NOMO-1 treated with DMSO at 0.1 percent for 48 hours (cell line): Measurements from ENCODE around the gene TEKT5.
"Not testable (repeated sequence)": the region's sequence is repeated elsewhere in the genome, so short reads cannot be mapped to it uniquely, and the experiment has no call there.

Source experiments
- DNase-seq: peaks from one replicate; lab custom pipeline; 2025; ENCODE audit not compliant: unreplicated experiment; lab: John Stamatoyannopoulos, UW

TEKT5 gene

DNA sequence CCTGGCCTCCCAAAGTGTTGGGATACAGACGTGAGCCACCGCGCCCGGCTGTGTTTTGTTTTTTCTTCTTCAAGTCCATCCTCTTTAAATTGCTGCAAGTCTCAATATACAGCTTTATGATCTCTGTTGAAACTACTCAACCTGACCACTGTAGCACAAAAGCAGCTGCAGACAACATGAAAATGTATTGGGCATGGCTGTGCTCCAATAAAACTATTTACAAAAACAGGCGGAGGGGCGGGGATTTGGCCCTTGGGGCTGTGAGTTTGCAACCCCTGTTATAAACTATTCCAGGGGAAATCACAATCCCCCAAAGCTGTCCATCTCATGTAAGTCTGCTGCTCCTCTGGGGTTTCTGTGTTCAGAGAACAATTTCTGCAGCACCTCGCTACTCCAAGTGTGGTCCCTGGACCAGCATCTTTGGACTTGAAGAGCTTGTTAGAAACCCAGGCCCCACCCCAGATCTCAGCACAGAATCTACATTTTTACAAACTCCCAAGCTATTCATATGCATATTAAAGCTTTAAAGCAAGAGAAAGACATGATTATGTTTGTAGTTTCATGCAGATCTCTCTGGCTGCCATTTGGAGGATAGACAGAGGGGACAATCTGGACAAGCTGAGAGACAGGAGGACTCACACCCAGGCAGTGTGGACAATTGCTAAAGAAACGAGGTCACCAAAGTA is 33.6 kb downstream of the TEKT5 start:
- no peak for DNase-seq

DNA sequence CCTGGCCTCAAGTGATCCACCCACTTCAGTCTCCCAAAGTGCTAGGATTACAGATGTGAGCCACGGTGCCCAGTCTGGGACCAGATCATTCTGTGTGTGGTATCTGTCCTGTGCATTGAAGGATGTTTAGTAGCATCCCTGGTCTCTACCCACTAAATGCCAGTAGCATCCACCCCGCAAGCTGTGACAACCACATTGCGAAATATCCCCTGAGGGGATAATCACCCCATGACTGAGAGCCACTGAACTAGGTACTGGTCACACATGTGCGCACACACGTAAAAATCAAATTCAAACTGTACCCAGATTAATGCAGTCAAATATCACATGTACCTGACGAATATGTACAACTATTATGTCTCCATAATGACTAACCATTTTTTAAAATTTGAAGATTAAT is 35.8 kb downstream of the TEKT5 start:
- no peak for DNase-seq

DNA sequence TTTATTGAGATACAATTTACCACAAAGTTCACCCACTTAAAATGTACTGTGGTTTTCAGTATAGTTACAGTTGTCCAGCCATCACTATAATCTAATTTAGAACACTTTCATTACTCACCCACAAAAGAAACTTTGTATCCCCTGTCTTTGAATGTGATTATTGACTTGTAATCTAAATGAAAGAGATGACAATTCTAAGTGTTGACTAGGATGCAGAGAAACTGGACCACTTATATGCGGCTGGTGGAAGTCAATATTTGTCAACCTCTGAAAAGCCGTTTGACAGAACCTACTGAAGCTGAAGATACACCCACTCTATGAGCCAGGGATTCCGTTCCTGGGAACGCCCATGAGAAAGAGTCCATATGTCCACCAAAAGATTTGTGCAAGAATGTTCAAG is 36.8 kb downstream of the TEKT5 start:
- no peak for DNase-seq

DNA sequence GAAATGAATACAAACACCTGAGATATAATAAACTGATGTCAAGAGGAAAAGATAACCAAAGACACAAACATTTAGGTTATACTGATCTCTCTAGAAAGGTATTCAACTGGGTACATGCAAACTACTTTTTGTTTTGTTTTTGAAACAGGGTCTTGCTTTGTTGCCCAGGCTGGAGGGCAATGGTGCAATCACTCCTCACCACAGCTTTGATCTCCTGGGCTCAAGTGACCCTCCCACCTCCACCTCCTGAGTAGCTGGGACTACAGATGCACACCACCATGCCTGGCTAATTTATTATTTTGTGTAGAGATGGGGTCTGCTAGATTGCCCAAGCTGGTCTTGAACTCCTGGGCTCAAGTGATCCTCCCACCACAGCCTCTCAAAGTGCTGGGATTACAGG is 38.1 kb downstream of the TEKT5 start:
- no peak for DNase-seq

DNA sequence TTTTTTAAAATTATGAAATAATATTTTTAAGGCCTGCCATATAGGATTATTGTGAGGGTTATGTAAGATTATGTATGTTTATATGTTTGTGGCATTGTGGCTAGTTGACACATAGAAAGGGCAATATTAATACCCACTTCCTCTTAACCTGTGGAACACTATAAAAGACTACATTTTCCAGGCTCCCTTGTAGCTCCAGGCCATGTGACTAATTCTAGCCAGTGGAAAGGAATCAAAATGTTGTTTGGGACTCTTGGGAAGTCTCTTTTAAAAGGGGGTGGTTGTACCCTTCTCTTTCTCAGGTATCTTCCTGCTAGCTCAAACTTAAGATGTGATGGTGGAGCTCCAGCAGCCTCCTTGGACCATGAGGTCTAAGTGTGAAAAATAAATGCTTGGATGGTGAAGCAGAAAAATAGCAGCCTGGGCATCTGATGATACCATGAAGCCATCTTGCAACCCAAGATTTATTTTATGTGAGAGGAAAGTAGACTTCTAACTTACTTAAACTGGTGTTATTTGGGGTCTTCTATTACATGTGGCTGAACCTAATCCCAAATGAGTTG is 39.2 kb downstream of the TEKT5 start:
- DNase-seq = peak; percentile 35

DNA sequence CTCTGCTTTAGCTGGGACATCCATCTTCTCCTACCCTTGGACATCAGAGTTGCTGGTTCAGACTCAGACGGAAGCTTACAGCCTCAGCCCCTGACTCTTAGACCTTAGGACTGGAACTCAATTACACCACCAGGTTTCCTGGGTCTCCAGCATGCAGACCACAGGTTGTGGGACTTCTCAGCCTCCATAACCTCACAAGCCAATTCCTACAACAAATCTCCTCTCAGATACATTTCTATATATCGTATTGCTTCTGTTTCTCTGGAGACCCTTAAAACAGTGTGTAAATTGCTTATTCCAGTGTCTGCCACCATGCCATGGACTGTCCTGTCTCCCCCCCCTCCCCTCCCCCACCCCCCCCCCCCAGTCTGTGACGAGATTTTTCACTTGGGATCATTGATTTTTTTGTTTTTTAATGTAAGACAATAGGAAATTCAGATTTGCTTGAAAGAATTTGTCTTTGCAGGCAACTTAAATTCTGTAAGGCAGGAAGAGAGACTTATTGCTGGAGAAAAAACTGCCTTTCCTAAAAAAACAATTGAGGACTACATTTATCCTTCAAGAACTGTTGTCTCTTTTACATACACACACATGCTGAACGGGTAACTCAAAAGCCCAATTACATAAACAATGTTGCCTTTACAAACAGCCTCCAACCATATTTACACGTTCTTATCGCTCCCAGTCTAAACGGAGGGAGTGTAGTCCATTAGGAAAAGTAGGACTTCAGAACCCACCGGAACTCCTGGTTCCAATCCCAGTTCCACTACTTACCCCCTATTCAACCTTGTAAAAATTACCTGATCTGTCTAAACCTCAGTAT is 39.9 kb downstream of the TEKT5 start:
- no peak for DNase-seq

DNA sequence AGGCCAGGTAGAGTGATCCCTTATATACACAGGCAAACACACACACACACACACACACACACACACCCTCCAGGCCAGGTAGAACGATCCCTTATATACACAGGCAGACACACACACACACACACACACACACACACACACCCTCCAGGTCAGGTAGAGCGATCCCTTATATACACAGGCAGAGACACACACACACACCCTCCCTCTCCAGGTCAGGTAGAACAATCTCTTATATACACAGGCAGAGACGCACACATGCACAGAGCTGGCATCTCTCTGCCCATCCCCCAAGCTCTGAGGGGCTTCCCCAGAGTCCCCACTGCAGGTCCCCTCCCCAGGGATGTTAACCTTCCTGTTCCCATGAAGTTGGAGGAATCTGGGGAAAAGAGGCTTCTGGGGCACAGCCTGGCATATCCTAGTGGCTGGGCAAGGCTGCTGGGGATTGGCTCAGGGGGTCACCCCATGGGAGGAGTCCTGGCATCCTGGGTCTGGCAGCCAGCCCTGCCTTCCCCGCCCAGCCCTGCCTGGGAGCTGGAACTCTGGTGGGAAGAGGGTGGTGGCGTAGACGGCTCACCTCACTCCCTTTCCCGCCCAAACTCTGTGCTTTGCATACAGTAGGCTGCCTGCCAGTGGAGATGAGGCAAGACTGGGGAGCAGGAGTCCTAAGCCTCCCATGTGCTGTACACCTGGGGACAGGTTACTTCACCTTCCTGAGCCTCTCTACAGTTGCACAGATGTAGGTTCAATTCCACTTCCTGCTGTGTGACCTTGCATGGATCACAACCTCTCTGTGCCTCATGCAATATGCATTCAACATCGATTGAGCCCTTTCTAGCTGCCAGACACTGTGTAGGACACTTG is 41.8 kb downstream of the TEKT5 start:
- DNase-seq = no peak

DNA sequence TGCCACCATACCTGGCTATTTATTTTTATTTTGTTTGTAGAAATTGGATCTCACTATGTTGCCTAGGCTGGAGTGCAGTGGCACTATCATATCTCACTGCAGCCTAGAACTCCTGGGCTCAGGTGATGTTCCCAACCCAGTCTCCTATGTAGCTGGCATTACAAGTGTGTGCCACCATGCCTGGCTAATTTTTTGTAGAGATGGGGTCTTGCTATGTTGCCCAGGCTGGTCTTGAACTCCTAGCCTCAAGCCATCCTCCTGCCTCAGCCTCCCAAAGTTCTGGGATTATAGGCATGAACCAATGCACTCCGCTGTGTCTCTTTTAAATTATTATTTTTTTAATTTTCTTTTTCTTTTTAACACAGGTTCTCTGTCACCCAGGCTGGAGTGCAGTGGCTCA is 45.6 kb downstream of the TEKT5 start:
- not testable (repeated sequence) for DNase-seq

DNA sequence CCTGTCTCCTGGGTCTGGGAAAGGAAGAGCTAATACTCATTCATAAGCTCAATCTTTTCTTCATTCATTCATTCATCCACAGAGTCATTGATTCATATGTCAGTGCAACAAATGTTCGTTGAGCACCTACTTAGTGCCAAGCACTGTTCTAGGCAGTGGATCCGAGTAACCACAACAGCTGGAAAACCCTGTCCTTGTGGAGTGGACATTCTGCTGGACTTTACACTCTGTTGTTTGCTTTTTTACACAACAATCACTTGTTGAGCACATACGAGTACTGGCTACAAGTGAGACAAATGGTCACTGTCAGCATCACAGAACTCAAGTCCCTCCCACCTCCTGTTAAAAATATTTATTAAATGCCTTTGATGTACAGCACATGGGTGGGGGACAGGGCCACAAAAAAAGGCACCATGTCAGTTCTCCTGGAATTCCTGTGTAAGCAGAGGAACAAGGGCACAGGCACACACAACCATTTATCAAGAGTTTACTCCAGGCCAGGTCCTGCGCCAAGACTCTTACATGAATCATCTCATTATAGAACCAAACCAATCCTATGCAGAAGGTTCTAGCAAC is 46.9 kb downstream of the TEKT5 start:
- no peak for DNase-seq

DNA sequence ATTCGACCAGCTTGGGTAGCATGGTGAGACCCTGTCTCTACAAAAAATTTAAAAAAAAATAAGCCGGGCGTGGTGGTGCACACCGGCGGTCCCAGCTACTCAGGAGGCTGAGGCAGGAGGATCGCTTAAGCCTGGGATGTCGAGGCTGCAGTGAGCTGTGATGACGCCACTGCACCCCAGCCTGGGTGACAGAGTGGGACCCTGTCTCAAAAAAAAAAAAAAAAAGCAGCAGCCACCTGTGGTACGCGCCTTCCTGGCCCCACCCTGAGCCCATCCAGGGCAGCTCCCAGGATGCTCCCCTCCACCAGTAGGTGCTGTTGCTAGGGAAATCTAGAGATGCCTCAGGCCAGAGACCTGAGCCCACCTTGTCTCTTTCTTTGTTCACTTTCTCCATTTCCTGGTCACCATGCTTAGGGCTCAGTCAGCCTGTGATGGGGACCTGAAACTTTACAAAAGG is 47.4 kb downstream of the TEKT5 start:
- DNase-seq = no peak

DNA sequence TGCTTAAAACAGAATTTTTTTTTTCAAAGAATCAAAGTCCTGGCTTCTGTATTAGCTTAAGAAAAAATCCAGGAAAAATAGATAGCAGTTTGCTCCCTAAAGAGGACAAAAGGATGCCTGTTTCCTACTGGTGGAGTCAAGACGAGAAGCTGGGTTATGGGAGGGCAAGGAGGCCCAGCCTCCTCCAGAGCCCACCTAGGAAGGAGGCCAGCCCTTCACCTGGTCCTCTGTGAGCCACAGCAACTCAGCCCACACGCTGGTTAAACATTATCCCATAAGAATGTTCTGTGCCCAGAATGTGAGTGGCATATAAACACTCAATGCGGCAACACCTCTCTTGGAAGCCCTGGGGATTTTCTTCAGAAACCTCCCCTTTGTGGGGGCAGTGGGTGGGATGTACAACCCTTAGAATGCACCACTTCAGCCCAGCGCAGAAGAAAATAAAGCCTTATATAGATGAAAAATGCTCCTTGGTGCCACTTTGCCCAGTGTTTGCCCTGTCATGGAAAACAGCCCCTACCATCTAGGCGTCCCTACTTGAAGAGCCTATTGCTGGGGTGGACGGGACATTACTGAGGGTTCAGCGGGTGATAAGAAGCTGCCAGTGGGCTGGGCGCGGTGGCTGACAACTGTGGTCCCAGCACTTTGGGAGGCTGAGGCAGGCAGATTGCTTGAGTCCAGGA is 48.0 kb downstream of the TEKT5 start:
- no peak for DNase-seq

DNA sequence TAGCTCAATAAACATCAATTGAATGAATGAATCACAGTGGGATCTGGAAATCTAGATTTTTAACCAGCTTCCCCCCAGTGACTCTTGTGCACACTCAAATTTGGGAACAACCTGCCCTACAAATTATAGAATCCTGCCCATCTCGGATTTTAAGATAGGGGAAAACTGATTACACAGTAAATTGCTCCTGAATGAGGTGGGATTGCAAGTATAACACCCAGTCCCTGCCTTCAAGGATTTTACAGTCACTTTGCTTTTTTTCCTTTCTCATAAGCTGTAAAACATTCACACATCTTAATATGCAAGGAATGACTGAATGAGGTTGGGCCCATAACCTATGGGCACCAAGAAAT is 48.5 kb downstream of the TEKT5 start:
- DNase-seq = no peak

DNA sequence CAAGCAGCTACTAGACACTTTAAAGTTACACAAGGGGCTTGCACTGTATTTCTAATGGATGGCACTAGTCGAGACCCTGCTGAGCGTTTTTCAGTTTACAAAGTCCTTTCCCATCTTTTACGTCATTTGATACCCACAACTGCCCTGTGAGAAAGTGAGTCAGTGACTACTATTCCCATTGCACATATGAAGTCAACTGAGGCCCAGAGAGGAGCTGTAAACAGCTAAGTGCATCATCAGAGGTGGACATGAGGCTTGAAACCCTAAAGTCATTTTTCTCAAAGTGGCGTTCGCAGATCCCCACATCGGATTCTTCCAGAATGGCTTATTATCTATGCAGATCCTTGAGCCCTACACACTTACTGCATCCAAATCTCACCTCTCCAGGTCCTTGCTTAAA is 50.6 kb downstream of the TEKT5 start:
- DNase-seq = no peak

DNA sequence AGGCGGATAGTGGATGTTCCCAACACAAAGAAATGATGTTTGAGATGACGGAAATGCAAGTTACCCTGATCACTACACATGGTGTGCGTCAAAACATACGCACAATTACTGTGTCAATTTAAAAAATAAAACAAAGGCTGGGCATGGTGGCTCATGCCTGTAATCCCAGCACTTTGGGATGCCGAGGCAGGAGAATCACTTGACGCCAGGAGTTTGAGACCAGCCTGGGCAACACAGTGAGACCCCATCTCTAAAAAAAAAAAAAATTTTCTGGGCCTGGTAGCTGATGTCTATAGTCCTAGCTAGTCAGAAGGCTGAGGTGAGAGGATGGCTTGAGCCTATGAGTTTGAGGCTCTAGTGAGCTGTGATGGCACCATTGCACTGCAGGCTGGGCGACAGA is 51.8 kb downstream of the TEKT5 start:
- no peak for DNase-seq

DNA sequence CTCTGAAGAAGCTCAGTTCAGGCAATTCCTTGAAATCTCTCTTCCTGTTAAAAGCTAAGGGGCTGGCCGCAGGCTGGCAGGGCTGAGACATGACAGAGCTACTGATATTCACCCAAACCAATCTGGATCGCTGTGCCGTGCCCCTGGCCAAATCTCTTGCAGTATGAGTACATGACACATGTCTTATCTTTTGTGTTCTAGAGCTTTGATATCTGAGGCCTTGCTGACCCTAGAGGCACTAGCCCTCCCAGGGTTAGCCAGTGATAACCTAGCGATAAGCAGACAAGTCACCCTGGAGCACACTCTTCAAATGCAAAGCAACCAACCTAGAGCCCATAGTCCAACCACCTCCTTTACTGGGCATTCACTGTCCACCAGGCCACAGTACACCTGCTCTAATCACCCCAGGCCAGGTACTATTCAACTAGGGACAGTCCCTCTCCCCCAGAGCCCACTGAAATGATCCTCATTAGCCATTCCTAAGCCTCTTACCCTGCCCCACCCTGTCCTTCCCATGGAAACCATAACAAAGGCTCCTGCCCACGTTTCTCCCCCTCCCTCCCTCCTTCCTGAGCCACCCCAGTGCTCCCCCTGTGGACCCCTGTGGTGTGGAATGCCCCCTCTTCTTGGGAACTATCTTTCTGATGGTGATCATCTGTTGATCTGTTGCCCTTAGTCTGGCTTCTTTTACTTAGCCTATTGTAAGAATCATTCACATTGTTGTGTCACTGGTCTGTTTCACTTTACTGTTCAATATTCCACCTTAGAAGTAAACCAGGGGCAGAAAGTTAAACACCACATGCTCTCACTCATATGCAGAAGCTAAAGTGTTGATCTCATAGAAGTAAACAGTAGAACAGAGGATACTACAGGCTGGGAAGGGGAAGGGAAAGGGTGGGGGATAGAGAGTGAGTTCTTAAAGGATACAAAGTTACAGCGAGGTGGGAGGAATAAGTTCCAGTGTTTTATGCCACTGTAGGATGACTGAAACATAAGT is 52.5 kb downstream of the TEKT5 start:
- DNase-seq = no peak

DNA sequence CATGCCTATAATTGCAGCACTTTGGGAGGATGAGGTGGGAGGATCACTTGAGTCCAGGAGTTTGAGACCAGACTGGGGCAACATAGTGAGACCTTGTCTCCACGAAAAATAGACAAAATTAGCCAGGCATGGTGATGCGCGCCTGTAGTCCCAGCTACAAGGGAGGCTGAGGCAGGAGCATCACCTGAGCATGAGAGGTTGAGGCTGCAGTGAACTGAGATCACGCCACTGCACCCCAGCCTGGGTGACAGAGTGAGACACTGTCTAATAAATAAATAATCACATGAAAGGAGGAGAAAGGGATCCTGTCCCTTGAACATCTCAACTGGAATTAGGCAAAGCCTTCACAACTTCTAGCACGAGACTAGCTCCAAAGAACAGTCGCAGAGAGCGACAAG is 53.2 kb downstream of the TEKT5 start:
- no peak for DNase-seq

DNA sequence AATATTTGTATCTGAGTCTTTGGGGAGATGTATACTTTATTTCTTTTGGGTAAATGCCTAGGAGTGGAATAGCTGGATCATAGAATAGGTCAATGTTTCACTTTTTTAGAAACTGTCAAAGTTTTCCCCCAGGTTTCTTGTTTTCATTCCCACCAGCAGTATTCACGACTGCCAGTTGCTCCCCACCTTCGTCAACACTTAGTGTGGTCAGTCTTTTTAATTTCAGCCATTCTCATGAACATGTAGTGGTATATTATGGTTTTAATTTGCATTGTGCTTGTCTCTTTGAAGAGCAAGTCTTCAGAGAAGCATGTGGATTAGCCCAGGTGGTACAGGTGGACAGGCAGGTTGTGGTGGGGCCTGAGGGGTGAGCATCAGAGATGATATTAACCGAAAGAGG is 53.8 kb downstream of the TEKT5 start:
- DNase-seq = no peak

DNA sequence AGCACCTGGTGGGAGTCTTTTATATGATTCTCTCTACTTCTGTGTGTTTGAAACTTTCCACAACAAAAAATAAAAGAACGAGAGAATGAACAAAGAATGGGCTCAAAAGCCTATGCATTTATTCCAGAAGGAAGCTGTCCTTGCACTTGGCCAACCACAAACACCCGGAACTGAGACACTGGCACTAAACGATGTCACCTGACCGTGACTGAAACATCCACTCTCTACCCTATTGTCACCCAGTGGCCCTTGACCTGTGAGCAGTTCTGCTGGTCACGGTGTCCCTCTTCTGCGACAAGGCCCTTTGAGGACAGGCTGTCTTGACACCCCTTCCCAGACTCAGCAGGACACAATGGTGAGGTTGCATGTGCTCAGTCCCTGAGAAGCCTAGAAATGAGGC is 56.6 kb downstream of the TEKT5 start:
- peak; percentile 3 for DNase-seq

DNA sequence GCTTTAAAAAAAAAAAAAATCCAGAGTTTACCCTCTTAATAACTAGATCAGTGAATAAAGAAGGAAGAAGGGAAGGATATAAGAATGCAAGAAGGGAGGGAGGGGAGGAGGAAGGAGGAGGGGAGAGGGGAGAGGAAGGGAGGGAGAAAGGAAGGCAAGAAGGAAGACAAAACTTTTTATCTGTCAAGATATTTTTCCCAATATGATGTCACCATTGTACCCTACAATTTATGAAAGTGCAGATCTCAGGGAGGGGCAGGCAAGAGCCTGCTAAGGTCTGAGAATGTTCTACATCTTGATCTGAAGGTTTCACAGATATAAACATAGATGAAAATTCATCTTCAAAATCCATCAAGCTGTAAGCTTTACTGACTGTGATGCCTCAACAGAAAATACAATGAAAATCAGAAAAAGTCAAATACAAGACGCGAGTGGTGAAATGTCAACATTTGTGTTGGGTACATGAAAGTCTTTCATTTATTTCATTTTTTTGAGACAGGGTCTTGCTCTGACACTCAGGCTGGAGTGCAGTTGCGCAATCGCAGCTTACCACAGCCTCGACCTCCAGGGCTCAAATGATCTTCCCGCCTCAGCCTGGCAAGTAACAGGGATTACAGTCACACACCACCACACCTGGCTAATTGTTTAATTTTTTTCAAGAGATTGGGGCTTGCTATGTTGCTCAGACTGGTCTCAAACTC is 57.2 kb downstream of the TEKT5 start:
- no peak for DNase-seq
